Stimulated activated CD8-positive, alpha-beta memory T cell treated with anti-CD3 and anti-CD28 coated beads, Interleukin-12 subunit alpha, Interleukin-12 subunit beta, amount 100 ng/mL, for 4 hours (primary cell): ENCODE data around the gene SDHAF1.

Source experiments
- DNase-seq: peaks from one replicate; pipeline ENCODE4 v3.0.0-alpha.2; 2020; ENCODE audit warnings: low read depth

Gene SDHAF1

DNA sequence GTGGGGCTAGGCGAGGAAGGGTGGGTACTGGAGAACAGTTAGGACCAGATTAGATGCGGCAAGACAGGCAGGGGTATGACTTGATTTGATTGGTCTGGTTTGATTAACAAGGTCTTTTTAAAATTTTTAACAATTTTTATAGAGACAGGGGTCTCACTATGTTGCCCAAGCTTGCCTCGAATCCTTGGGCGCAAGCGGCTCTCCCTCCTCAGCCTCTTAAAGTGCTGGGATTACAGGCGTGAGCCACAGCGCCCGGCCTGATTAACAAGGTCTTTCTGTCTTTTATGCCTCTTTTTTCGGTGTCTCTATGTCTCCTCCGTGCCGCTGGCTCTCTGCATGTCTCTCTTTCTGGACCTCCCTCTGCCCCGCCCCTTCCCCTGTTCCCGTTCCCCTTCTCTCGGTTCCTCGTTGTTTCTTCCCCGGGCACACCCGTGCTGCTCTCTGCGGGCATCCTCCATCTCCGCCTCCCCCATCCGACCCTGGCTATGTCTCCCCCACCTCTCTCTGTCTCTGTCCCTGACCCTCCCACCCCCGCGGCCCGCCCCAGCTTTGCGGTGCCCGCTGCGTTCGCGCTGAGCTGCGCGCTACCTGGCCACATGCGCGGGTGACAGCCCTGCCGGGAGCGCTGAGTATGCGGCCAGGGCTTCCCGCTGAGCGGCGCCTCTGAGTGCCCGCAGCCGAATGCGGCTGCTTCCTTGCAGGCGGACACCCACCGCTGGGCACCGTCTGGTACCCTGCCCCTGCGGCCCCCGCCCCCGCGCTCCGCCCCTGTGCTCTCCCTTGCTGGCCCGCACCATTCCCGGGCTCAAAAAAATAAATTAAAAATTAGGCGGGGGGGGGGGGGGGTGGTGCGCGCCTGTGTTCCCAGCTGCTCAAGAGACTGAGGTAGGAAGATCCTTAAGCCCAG is 8.1 kb upstream of the SDHAF1 start:
- DNase-seq = no peak

DNA sequence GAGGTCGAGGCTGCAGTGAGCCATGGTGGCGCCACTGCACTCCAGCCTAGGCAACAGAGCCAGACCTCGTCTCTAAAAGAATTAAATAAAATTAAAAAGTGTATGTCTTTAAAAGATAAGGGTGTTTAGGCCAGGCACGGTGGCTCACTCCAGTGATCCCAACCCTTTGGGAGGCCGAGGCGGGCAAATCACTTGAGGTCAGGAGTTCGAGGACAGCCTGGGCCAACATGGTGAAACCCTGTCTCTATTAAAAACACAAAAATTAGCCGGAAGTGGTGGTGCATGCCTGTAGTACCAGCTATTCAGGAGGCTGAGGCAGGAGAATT is 7.5 kb upstream of the SDHAF1 start:
- no peak for DNase-seq

DNA sequence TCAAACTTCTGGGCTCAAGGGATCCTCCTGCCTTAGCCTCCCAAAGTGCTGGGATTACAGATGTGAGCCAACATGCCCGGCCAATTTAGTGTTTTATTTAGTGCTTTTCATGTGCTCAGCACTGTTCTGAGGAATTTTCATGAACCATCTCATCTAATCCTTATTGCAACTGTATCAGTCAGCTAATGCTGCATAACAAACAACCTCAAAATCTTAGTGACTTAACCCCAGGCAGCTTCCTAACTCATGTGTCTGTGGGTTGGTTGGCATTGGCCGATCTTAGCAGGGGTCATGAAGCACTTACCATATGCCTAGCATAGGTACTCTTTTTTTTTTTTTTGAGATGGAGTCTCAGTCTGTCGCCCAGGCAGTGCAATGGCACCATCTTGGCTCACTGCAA is 6.2 kb upstream of the SDHAF1 start:
- no peak for DNase-seq

DNA sequence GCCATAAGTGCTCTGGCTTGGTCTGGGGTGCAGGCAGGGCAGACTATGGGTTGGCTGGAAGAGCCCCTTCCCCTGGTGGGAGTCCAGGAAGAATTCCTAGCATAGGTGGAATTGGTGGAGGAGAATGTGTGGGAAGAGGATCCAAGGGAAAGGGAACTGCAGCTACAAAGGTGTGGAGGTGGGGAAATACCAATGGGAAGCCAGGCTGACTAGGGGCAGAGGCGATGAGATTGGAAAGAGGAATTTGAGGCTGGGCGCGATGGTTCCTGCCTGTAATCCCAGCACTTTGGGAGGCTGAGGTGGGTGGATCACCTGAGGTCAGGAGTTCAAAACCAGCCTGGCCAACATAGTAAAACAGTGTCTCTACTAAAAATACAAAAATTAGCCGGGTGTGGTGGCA is 4.8 kb upstream of the SDHAF1 start:
- no peak for DNase-seq

DNA sequence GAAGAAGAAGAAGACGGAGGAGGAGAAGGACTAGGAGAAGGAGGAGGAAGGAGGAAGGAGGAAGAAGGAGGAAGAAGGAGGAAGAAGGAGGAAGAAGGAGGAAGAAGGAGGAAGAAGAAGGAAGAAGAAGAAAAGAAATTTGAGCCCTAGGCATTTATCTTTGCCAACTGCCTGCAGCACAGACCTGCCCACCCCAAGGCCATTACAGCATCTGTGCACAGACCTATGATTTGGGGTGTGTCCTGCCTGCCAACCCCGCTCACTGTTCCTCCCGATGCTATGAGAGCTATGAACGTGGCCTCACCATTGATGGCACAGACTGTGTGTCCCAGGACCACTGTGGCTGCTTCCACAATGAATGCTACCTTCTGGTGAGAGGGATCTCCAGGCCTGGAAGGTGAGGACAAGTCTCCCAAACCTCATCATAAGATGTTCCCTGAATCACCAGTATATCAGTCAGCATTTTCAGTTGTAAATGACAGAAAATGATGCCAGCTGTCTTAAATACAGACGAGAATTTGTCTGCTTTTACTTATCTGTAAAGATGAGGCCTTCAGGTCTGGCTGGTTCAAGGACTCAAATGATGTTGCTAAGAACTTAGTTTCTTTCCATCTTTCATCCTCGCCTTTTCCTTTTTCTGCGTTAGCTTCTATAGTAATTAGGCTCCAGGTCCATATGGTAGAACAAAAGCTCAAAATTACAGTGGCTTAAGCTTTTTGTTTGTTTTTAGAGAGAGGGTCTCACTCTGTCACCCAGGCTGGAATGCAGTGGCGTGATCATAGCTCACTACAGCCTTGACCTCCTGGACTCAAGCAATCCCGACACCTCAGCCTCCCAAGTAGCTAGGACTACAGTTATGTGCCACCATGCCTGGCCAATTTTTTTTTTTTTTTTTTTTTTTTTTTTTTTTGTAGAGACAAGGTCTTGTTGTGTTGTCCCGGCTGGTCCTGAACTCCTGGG is 3.9 kb upstream of the SDHAF1 start:
- no peak for DNase-seq

DNA sequence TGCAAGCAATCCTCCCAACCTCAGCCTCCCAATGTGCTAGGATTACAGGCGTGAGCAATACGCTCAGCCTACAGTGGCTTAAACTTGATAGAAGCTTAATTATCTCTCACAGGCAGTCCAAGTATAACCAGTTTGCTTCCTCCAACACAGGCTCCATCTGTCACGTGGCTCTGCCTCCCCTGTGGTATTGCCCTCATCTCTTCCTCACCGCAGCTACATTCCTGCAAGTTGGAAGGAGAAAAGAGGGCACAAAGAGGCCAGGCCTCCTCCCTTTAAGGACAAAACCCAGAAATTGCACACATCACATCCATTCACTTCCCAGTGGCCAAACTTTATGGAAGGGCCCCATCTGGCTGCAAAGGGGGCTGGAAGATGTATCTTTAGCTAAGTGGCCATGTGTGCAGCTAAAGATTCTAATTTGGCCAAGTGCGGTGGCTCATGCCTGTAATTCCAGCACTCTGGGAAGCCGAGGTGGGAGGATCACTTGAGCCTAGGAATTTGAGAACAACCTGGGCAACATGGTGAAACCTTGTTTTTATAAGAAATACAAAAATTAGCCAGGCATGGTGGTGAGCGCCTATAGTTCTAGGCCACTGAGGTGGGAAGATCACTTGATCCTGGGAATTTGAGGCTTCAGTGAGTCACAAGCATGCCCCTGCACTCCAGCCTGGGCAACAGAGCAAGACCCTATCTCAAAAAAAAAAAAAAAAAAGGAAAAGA is 3.1 kb upstream of the SDHAF1 start:
- no peak for DNase-seq

DNA sequence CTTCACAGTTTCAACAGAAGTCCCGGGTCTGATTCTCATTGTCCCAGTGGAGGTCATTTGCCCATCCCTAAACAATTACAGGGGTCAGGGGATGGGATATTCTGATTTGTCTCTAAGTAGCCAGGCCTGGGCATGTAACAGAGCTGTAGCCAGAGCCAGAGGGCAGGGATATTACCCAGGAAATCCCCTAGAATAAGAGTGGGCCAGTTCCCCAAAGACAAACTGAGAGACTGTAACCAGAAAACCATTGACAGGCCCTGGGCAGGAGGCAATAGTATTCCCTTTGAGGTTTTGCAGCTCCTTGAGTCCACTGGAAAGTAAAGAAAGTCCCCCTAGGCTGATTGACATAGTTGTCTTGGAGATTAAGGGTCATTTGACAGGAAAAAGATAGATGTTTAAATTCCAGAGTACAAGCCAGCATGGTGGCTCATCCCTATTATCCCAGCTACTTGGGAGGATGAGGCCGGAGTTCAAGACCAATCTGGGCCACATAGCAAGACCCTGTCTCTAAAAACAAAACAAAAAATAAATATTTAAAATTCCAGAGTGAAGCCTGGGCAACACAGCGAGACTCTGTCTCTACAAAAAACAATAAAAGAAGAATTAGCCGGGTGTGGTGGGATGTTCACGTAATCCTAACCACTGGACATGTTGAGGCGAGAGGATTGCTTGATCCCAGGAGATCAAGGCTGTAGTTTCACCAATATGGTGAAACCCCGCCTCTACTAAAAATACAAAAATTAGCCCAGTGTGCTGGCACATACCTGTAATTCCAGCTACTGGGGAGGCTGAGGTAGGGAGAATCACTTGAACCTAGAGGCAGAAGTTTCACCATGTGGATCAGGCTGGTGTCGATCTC is 1.9 kb upstream of the SDHAF1 start:
- DNase-seq = no peak

DNA sequence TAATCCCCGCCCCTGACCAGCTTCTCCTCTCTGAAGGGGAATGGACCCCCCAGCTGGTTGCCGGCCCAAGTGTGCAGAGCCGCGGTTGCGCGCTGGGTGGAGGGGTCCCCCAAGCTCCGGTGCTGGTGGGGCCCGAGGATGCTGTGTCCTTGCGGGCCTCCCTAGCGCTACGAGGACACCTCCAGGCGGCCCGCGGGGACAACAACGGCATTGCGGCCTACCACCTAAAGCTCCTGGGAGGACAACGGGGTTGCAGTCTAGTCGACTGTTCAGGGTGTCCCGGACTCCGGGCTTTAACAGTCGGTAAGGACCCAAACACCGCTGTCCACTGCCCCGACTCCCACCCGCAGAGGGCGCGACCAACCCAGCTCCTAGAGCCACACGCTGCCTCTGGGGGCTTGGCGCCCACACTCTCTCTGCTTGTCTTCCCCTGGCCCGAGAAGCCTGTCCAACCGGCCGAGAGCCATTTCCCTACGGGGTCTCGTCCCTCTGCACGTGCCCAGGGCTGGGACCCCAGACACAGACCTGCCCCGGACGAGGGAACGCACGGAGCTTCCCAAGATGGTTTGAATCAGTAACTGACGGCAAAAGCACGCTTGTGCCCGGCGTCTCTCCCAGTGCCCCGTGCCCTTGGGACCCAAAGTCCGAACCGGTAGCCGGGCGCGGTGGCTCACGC is 927 bp upstream of the SDHAF1 start:
- no peak for DNase-seq

DNA sequence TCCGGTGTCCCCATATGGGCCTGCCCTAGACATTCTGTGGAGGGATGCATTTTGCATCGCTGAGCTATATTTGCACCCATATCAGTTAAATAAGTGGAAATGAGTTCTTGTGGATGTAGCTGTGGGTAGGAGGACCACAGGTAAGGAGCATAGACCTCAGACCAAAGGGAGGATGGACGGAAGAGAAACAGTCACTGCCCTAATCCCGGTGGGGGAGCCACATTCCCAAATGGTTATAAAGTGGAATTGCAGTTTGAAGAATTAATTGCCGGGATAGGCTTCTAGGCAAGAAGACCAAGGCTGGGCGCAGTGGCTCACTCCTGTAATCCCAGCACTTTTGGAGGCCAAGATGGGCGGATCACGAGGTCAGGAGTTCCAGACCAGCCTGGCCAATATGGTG is 1.8 kb downstream of the SDHAF1 start:
- no peak for DNase-seq

DNA sequence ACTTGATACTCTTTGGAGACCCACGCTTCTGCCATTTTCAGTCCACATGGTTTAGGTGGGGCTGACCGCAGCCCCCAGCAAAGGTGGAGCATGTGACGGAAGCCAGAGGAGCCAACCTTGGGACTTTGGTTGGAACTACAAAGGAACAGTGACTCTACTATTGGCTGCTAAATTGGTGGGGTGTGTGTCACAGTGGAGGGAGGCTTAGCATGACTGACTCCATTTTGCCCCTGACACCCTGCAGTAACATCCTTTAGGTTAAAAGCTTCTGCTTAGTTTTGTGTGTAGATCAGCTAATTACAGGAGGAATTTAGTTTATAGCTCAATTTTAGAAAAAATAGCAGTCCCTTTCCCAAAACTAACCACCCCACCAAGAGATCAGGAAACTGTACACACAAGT is 6.6 kb downstream of the SDHAF1 start:
- no peak for DNase-seq

DNA sequence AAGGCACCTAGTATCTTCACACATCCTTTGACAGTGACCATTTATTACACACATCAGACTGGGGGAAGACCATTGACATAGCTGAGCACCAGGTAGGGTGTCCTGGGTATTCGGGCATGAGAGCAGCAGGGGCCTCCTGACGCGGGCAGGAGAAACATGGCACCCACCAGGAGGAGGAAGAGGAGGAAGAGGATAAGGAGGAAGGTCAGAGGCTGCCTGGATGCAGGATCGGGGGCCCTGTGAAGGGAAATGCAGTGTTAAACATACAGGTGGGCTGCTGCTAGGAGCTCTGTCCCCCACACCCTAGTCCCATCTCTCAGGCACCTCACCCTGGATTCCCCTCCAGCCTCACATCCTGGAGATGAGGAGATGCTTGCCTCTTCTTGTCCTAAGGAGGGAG is 8.3 kb downstream of the SDHAF1 start:
- DNase-seq = no peak

DNA sequence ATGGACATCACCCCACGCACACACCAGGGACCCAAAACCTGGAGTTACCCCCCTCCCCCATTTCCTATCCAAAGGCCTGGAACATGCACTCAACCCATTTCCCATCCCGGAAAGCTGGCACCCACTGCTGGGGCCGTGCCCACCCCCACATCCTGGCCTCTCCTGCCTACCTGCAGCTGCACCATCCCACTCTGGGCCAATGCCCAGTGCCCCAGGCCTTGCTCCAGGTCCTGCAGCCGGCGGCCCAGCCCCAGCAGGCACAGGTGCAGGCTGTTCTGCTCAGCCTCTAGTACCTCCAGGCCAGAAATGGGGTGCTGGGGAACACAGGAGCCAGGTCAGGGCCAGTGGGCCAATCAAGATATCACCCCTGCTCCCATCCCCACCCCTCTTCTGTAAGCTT is 12.0 kb downstream of the SDHAF1 start:
- no peak for DNase-seq

DNA sequence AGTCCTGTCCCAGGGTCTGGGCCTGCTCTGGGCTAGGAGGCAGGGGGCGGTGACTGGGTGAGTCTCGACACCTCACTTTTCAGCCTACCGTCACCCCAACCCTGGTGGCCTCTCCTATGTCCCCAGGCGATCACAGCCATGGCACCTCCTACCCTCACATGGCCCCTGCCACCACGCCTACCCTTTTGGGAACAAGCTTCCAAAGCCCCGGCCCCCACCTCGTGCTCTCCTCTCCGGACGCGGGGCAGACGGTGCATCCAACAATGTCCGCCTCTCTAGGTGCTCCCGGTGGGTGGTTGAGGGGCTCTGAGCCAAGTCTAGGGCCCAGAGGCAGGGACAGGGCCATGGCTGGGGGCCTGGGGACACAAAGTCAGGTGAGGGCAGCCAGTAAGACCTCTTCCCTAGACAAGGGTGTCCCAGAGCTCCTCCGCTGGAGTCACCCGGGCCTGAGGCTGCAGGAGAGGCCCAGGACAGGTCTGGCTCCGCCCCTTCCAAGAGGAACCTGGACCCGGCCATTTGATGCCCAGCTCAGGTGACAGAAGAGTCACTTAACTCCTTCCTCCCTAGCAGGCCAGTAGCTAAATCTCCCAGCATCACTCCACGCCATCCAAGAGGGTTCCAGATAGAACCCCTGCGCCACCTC is 13.5 kb downstream of the SDHAF1 start, which contains the start of gene SYNE4:
SYNE4 (minus strand) TSS at position 478 of the 643 bp plus-strand sequence; CDS start at position 346, 132 bp downstream.
- DNase-seq = no peak

DNA sequence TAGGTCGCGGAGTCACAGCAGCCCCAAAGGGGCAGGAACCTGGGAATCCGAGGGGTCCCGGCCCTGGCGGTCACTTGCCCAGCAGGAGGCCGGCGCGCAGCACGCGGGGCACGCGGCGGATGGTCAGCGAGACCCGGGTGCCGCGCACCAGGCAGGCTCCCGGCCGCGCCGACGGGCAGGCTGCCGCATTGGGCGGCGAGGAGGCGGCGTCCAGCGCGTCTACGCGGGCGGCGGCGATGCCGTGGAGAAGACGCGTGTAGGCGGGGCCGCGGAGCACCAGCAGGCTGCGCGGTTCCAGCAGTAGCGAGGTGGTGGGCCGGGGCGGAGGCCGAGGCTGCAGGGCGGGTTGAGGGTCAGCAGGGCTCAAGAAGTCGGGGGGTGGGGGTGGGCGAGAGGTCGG is 14.2 kb downstream of the SDHAF1 start:
- DNase-seq = no peak

DNA sequence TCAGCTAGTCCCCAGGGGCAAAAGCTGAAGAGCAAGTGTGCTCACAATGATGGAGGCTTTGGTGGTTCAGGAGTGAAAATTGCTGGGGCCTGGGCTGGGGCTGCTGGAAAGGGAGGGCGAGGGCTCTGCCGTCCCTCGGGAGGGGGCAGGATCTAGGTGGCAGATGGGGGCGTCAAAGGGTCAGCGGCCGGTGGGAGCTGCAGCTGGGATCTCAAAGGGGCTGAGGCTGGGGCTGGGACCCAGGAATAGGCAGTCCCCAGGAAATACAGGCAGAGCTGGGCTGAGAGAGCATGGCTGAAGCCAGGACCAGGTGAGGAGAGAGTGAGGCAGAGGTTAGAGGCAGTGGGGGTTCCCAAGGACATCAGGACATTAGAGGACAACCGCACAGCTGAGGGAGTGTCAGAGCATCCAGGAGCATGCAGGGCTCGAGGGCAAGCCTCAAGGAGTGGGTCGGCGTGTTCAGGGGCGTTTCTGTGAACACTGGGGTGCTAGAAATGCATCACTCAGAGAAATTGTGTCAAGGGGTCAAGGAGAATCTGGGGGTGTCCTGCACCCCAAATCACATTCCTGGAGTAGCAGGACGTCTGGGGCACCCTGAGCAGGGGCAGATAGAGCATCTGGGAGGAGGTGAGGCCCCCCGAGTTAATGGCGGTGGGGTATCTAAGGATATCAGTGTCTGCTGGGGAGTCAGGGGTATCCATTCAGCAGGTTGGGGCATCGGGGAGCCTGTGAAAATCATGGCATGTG is 14.8 kb downstream of the SDHAF1 start:
- no peak for DNase-seq

DNA sequence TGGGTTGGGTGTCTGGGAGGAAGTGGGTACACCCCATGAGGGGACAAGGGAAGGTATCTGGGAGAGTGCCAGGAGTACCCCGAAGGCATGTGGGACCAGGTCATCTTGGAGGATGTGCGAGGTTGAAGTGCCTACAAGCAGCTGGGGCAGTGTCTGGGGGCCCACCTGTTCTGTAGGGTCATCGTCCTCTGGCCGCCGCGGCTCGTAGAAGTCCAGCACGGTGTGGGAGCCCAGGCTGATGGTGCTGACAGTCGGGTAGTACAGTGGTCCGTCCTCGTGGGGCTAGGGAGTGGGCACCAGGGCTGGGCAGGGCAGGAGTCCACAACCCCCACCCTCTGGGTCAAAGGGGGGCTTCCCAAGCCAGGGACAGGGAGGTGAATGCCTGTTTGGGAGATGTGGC is 15.4 kb downstream of the SDHAF1 start:
- DNase-seq = no peak

DNA sequence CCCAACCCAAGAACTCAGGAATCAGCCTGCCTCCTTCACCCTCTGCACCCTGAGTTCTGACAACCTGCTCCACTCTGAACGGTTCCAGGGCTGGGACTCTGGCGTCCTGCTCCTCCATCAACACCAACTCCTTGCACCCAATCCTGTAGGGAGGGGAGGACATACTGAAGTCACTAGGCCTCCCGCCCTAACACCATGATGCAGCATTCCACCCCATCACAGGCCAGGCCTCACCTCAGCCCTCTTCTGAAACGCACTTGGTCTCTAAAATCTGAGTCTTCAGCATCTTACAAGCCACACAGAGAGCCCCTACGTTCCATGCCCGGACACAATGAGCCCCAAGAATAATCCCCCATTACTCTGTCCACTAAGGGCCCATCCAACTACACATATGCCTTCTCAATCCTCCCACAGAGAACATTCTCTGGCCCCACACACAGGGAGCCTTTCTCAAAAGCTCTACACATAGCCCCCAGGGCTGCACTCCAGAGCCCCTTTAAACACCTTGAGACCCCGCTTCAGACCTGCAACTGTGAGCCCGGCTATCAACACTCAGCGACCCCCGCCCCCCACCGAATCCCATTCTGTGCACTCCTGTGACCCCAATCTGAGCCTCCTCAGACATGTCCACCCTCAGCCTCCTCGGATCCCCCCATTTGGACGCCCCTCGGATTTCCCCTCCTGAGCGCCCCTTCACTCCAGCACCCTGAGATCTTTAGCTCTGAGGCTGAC is 18.5 kb downstream of the SDHAF1 start:
- DNase-seq = no peak

DNA sequence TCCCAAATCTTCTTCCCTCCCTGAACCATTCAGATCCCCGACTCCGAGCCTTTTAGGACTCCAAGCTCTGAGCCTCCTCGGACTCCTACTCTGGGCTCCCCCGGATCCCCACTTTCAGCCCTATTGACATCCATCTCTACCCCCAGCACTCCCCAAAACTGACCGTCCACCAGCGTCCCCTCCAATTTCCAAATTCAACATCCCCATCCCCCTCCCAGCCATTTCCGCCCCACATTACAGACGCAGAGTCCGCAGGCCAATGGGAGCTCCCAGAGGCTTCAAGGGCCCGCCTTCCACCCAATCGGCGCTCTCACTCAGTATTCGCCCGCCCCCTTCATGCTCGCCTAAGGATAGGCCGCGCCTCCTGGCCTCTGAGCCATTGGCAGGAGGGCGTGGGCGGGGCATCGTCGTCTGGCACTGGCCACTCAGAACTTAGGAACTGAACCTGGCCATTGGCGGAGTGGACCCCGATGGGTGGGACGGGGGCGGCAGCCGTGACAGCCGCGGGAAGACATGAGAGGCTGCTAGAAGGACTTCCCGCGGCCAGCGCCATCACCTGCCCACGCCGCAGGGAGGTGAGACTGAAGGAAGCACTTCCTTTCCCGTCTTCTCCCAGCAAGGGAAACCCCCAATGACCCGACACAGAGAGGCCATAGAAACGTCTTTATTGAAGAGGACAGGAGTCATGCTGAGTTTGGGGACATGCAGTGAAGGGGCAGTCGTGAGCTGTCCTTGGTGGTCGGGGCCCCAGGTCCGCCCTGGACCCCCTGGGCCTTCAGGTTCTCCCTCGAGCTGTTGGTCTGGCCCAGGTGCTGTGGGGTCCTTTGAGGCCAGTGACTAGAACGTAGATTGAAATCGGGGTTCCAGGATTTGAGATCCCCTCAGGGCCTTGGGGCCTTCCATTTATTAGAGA is 19.3 kb downstream of the SDHAF1 start, which contains the start of gene ALKBH6:
ALKBH6 (minus strand) TSS at position 202 of the 913 bp plus-strand sequence. CDS start 816 bp downstream, outside the sequence.
- DNase-seq = peak; percentile 96
